Esophagus muscularis mucosa (tissue), 4 donors: ENCODE results near the gene CUX1.

Experiments
- EP300 ChIP-seq: sonication (generic); formaldehyde crosslinking; IDR thresholded peaks from one replicate; pipeline ENCODE4 v1.6.1; 2017; ENCODE audit warnings: antibody characterized with exemption
- POLR2A ChIP-seq: fragments of 450-650 bp; IDR thresholded peaks from one replicate; pipeline ENCODE4 v1.6.1; 2017; ENCODE audit warnings: antibody characterized with exemption, moderate library complexity, mild to moderate bottlenecking, low read depth
- POLR2AphosphoS5 ChIP-seq, 2 donors: sonication (generic); formaldehyde crosslinking; IDR thresholded peaks; one replicate each; pipeline ENCODE4 v1.6.1; 2017; ENCODE audit warnings: antibody characterized with exemption in 2 of 2
- TF ChIP-seq, protein P1 (sequence below), 3 experiments: fragments of 200-600 bp in 2 of 3; fragments of 450-650 bp in 1 of 3; sonication (generic) in 2 of 3; IDR thresholded peaks; one replicate each; pipeline ENCODE4 v1.5.1; 2017 to 2019; ENCODE audit warnings: antibody characterized with exemption in 3 of 3, mild to moderate bottlenecking in 2 of 3, moderate library complexity in 1 of 3

DNA sequence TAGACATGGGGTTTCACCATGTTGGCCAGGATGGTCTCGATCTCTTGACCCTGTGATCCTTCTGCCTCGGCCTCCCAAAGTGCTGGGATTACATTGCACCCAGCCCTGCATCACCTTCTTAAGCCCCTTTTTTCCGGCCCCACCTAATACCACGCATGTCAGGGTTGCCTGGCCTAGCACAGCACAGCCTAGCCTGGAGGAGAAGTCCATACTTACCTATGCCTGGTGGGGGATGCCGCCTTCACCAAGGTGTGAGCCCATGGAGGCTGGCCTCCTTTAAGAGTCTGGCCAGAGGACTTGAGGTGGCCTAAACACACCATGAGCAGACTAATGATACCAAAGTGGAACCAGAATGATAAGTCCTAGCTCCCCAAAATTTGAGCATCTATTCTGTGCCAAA is 22.0 kb upstream of the CUX1 start:
- TF ChIP-seq, protein P1, sequence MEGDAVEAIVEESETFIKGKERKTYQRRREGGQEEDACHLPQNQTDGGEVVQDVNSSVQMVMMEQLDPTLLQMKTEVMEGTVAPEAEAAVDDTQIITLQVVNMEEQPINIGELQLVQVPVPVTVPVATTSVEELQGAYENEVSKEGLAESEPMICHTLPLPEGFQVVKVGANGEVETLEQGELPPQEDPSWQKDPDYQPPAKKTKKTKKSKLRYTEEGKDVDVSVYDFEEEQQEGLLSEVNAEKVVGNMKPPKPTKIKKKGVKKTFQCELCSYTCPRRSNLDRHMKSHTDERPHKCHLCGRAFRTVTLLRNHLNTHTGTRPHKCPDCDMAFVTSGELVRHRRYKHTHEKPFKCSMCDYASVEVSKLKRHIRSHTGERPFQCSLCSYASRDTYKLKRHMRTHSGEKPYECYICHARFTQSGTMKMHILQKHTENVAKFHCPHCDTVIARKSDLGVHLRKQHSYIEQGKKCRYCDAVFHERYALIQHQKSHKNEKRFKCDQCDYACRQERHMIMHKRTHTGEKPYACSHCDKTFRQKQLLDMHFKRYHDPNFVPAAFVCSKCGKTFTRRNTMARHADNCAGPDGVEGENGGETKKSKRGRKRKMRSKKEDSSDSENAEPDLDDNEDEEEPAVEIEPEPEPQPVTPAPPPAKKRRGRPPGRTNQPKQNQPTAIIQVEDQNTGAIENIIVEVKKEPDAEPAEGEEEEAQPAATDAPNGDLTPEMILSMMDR (IDR thresholded peaks at IDR 0.05), result no peak
- TF ChIP-seq POLR2AphosphoS5 (IDR thresholded peaks at IDR 0.05) (no peak), POLR2A (no peak), EP300 (no peak)
